Bronchial epithelial cell (primary cell): ENCODE data around the gene BMS1. TPM values are rescaled to one million over a fixed set of nuclear protein-coding genes. Genes with fewer than 3 reads are reported as not detected.

Experiments
- DNase-seq: peaks from one replicate; pipeline ENCODE4 v3.0.0-alpha.2; 2010; ENCODE audit warnings: low read depth
- FAIRE-seq: peaks from 2 replicates; lab custom pipeline; 2011; peaks lifted over from hg19 to GRCh38; lab: Jason Lieb, UNC
- H3K27me3 ChIP-seq: 2 replicates; pipeline ENCODE4 v1.5.1; 2011; ENCODE audit warnings: low read length; ENCODE audit not compliant: control insufficient read depth, insufficient read depth
- H3K36me3 ChIP-seq: 2 replicates; pipeline ENCODE4 v1.5.1; 2011; ENCODE audit warnings: low read length; ENCODE audit not compliant: control insufficient read depth, insufficient read depth
- H3K4me3 ChIP-seq: 2 replicates; pipeline ENCODE4 v1.5.1; 2011; ENCODE audit warnings: mild to moderate bottlenecking, low read depth, low read length, control low read depth
- total RNA-seq: library from RNA; depleted of rRNA; stranded (reverse); fragments of >200 nt; gene quantifications from 2 replicates; pipeline ENCODE4 v1.2.1, GENCODE V29; 2014
- TF ChIP-seq, protein P1 (sequence below): IDR thresholded peaks from 2 replicates; pipeline ENCODE4 v1.5.1; 2011; ENCODE audit warnings: mild to moderate bottlenecking, moderate library complexity, low read length, control low read depth, inconsistent platforms; ENCODE audit not compliant: insufficient read depth, severe bottlenecking

BMS1 gene
- total RNA-seq, 1 donor from 2014 or later: 14.7 TPM

- FAIRE-seq (no peak), DNase-seq (no peak)
- H3K4me3 ChIP-seq: no peak overlapping the region
- H3K36me3 ChIP-seq: peaks cover 5% of the 10 kb centered on the region
- TF ChIP-seq, protein P1, sequence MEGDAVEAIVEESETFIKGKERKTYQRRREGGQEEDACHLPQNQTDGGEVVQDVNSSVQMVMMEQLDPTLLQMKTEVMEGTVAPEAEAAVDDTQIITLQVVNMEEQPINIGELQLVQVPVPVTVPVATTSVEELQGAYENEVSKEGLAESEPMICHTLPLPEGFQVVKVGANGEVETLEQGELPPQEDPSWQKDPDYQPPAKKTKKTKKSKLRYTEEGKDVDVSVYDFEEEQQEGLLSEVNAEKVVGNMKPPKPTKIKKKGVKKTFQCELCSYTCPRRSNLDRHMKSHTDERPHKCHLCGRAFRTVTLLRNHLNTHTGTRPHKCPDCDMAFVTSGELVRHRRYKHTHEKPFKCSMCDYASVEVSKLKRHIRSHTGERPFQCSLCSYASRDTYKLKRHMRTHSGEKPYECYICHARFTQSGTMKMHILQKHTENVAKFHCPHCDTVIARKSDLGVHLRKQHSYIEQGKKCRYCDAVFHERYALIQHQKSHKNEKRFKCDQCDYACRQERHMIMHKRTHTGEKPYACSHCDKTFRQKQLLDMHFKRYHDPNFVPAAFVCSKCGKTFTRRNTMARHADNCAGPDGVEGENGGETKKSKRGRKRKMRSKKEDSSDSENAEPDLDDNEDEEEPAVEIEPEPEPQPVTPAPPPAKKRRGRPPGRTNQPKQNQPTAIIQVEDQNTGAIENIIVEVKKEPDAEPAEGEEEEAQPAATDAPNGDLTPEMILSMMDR: no peak
- no peaks in the 10 kb centered on the region for H3K27me3 ChIP-seq
These were observed 2.1 kb upstream of the BMS1 start for GRCh38 chr10:42780456-42780855.

- peaks cover 10% of the 10 kb centered on the region for H3K36me3 ChIP-seq
- H3K27me3 ChIP-seq: no peaks in the 10 kb centered on the region
- DNase-seq: no peak
- FAIRE-seq: no peak
- peak overlapping the region; percentile 76 for H3K4me3 ChIP-seq
- TF ChIP-seq, protein P1: no peak
These were observed 626 bp upstream of the BMS1 start for GRCh38 chr10:42781893-42782445.

DNA sequence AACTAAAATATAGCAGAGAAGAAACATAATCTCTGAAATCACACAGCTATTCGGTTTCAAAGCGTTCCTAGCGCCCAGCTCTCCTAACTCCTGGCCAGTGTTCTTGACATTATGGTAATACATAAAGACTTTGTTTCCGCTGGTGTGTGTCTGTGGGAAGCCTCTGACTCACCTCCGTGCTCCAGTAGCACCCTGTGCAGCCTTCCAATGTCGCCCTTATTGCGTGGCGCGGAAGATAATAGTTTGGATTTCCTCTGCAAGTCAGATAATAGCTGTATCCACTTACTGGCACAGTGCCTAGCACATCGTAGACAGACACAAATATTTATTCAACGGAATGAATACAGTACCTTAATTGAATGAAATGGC, 570 bp downstream of the BMS1 start:
- Histone ChIP-seq H3K4me3 (peak overlapping the region; percentile 76), H3K36me3 (peaks cover 10% of the 10 kb centered on the region), H3K27me3 (no peaks in the 10 kb centered on the region)
- TF ChIP-seq, protein P1: no peak
- DNase-seq: peak; percentile 67
- no peak for FAIRE-seq

- no peak overlapping the region for H3K4me3 ChIP-seq
- H3K36me3 ChIP-seq: peaks cover 15% of the 10 kb centered on the region
- no peak for FAIRE-seq
These were observed 3.2 kb downstream of the BMS1 start for GRCh38 chr10:42785759-42786158.

DNA sequence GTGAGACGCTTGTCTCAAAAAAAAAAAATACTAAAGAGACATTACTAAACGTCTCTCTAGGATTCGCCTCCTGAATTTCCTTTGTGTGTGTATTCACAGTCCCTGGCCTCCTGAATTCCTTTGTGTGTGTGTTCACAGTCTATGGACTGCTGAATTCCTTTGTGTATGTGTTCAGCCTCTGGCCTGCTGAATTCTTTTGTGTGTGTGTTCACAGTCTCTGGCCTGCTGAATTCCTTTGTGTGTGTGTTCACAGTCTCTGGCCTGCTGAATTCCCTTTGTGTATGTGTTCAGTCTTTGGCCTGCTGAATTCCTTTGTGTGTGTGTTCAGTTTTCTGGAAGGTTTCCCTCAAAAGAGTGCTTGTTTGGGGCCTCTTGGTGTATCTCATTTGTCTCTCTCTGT, 8.2 kb downstream of the BMS1 start:
- H3K27me3 ChIP-seq: no peaks in the 10 kb centered on the region
- H3K36me3 ChIP-seq: peaks cover 20% of the 10 kb centered on the region
- DNase-seq: no peak
- FAIRE-seq: no peak
- TF ChIP-seq, protein P1: no peak
- H3K4me3 ChIP-seq: no peak overlapping the region

More at GRCh38 chr10:42785759-42786158, 3.2 kb downstream of the BMS1 start:
- H3K27me3 ChIP-seq: no peaks in the 10 kb centered on the region
- no peak for DNase-seq
- TF ChIP-seq, protein P1: no peak

DNA sequence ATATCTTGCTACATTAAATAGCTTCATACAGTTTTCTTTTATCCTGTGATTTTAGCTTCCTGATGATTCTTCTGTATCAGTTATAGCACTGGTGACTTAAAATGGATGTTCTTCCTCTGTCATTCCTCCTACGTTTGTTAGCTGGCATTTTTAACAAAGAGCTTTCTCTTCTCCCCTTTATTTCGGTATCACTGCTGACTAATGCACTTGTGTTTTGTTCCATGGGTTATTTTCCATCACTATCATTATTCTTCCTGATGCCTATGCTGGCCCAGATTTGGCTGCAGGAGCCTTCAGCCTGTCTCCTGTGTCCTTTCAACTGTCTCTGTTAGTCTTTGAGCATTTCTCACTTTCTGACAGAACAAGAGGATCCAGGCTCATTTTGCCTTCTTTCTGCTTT, 13.1 kb downstream of the BMS1 start:
- H3K36me3 ChIP-seq: peaks cover 33% of the 10 kb centered on the region
- DNase-seq (no peak), FAIRE-seq (no peak)
- TF ChIP-seq, protein P1: no peak
- no peak overlapping the region for H3K4me3 ChIP-seq
- no peaks in the 10 kb centered on the region for H3K27me3 ChIP-seq
